WTC11 (cell line): ENCODE measurements around the gene KRT4. TPM values are rescaled to one million over a fixed set of nuclear protein-coding genes. Genes with fewer than 3 reads are reported as not detected.

Source experiments
- ATAC-seq: fragments of 200-7000 bp; cut with Tn5 transposase; 2 replicates; pipeline ENCODE4 v1.10.0; 2021; ENCODE audit warnings: mild to moderate bottlenecking, moderate library complexity
- CTCF ChIA-PET: fragments of 300-600 bp; sonication (Branson Sonifier 250); formaldehyde crosslinking; loops from one replicate; lab custom pipeline; 2021; ENCODE audit warnings: antibody characterized with exemption; lab: Charles Lee
- POLR2A ChIA-PET: fragments of 350-600 bp; sonication (Branson Sonifier 250); formaldehyde crosslinking; loops from one replicate; lab custom pipeline; 2021; ENCODE audit warnings: antibody characterized with exemption; lab: Charles Lee
- DNase-seq: peaks from one replicate; pipeline ENCODE4 v3.0.0; 2021; ENCODE audit warnings: low spot score
- H3K27ac Mint-ChIP-seq: 2 replicates; pipeline ENCODE4 v1.8.0; 2021; ENCODE audit warnings: mixed read lengths
- H3K27me3 Mint-ChIP-seq: 2 replicates; pipeline ENCODE4 v1.8.0; 2021; ENCODE audit warnings: low read depth, mild to moderate bottlenecking, moderate library complexity, mixed read lengths
- H3K36me3 Mint-ChIP-seq: 2 replicates; pipeline ENCODE4 v1.8.0; 2021; ENCODE audit warnings: mixed read lengths
- H3K4me1 Mint-ChIP-seq: 2 replicates; pipeline ENCODE4 v1.8.0; 2022; ENCODE audit warnings: mixed read lengths
- H3K4me3 Mint-ChIP-seq: 2 replicates; pipeline ENCODE4 v1.8.0; 2021; ENCODE audit warnings: mild to moderate bottlenecking, moderate library complexity, mixed read lengths
- H3K9me3 Mint-ChIP-seq: 2 replicates; pipeline ENCODE4 v1.8.0; 2021; ENCODE audit warnings: mixed read lengths
- AR ChIP-seq: fragments of 250-450 bp; sonication (Bioruptor Pico); IDR thresholded peaks from 2 replicates; pipeline ENCODE4 v1.9.0; 2021; ENCODE audit warnings: mild to moderate bottlenecking
- ATF2 ChIP-seq: sonication (generic); formaldehyde crosslinking; IDR thresholded peaks from 2 replicates; pipeline ENCODE4 v1.8.1; 2022; ENCODE audit warnings: low read depth, missing genetic modification reagents, borderline replicate concordance
- CDX4 ChIP-seq: fragments of 250-450 bp; sonication (Bioruptor Pico); IDR thresholded peaks from 2 replicates; pipeline ENCODE4 v1.9.0; 2021; ENCODE audit warnings: moderate library complexity, mild to moderate bottlenecking, inconsistent platforms, borderline replicate concordance
- E2F4 ChIP-seq: sonication (generic); formaldehyde crosslinking; IDR thresholded peaks from 2 replicates; pipeline ENCODE4 v1.8.1; 2022; ENCODE audit warnings: low read depth, mild to moderate bottlenecking, moderate library complexity, missing genetic modification reagents, borderline replicate concordance
- ERG ChIP-seq: fragments of 250-450 bp; sonication (Bioruptor Pico); IDR thresholded peaks from 2 replicates; pipeline ENCODE4 v1.8.0; 2021; ENCODE audit warnings: mild to moderate bottlenecking
- FOXJ3 ChIP-seq: sonication (generic); formaldehyde crosslinking; IDR thresholded peaks from 2 replicates; pipeline ENCODE4 v1.9.0; 2021; ENCODE audit warnings: missing genetic modification reagents, mild to moderate bottlenecking, borderline replicate concordance
- HMGA2 ChIP-seq: fragments of 250-450 bp; sonication (Bioruptor Pico); IDR thresholded peaks from 2 replicates; pipeline ENCODE4 v1.4.0; 2021; ENCODE audit warnings: mild to moderate bottlenecking, moderate library complexity
- JAZF1 ChIP-seq: fragments of 250-450 bp; sonication (Bioruptor Pico); IDR thresholded peaks from 2 replicates; pipeline ENCODE4 v1.9.0; 2021; ENCODE audit warnings: moderate library complexity, mild to moderate bottlenecking, inconsistent platforms
- KAT7 ChIP-seq: sonication (generic); formaldehyde crosslinking; IDR thresholded peaks from 2 replicates; pipeline ENCODE4 v1.8.1; 2023; ENCODE audit warnings: missing genetic modification reagents, mild to moderate bottlenecking, borderline replicate concordance
- MXD4 ChIP-seq: fragments of 250-450 bp; sonication (Bioruptor Pico); IDR thresholded peaks from 2 replicates; pipeline ENCODE4 v1.8.0; 2021; ENCODE audit warnings: mild to moderate bottlenecking, moderate library complexity, borderline replicate concordance
- NR3C1 ChIP-seq: sonication (generic); formaldehyde crosslinking; conservative IDR thresholded peaks from 2 replicates; pipeline ENCODE4 v1.8.1; 2023; ENCODE audit warnings: low read depth, mild to moderate bottlenecking, missing genetic modification reagents
- ZNF138 ChIP-seq: sonication (generic); formaldehyde crosslinking; conservative IDR thresholded peaks from 2 replicates; pipeline ENCODE4 v1.8.1; 2022; ENCODE audit warnings: mild to moderate bottlenecking, moderate library complexity, missing genetic modification reagents
- ZNF232 ChIP-seq: sonication (generic); formaldehyde crosslinking; IDR thresholded peaks from 2 replicates; pipeline ENCODE4 v1.8.0; 2022; ENCODE audit warnings: mild to moderate bottlenecking, missing genetic modification reagents
- ZNF532 ChIP-seq: fragments of 250-450 bp; sonication (Bioruptor Pico); IDR thresholded peaks from 2 replicates; pipeline ENCODE4 v1.9.0; 2021; ENCODE audit warnings: mild to moderate bottlenecking, borderline replicate concordance
- ZNF671 ChIP-seq: fragments of 250-450 bp; sonication (Bioruptor Pico); IDR thresholded peaks from 2 replicates; pipeline ENCODE4 v1.8.0; 2021; ENCODE audit warnings: mild to moderate bottlenecking
- total RNA-seq: library from RNA; stranded (reverse); gene quantifications from 3 replicates; pipeline ENCODE4 v1.2.3, GENCODE V29; 2021

The KRT4 gene
- total RNA-seq, 1 experiment from 2014 or later = not detected

- Mint-ChIP-seq H3K4me1 (no peaks in the 10 kb centered on the region), H3K27ac (peak overlapping the region; percentile 31; the same call in 1 of the 2 replicates), H3K27me3 (no peaks in the 10 kb centered on the region), H3K36me3 (no peaks in the 10 kb centered on the region), H3K9me3 (no peaks in the 10 kb centered on the region), H3K4me3 (no peak overlapping the region)
- ChIA-PET CTCF (interaction anchor here (1.3 to 1.7 kb wide), 3 partner anchors 15 to 59 kb away, joined by 3 to 6 read pairs (median 4); no protein-coding TSS in a partner anchor), POLR2A (no interaction called here)
- DNase-seq (no peak), ATAC-seq (no peak)
- TF ChIP-seq MXD4 (no peak), NR3C1 (no peak), E2F4 (CRISPR knock-in tag) (no peak)
Measured at GRCh38 chr12:52820521-52820920, 6.6 kb upstream of the KRT4 start.

GRCh38 chr12:52819731-52820510 is 6.0 kb upstream of the KRT4 start:
- TF ChIP-seq JAZF1 (CRISPR knock-in tag) (no peak), ATF2 (CRISPR knock-in tag) (no peak), ZNF138 (CRISPR knock-in tag) (no peak), AR (CRISPR knock-in tag) (no peak), ZNF232 (CRISPR knock-in tag) (no peak), ZNF532 (CRISPR knock-in tag) (no peak), HMGA2 (CRISPR knock-in tag) (no peak), ZNF671 (CRISPR knock-in tag) (no peak), CDX4 (CRISPR knock-in tag) (no peak), KAT7 (CRISPR knock-in tag) (no peak), FOXJ3 (CRISPR knock-in tag) (no peak), ERG (no peak)
- Mint-ChIP-seq H3K27ac (no peak overlapping the region), H3K36me3 (no peaks in the 10 kb centered on the region), H3K9me3 (no peaks in the 10 kb centered on the region), H3K27me3 (no peaks in the 10 kb centered on the region), H3K4me3 (no peak overlapping the region), H3K4me1 (no peaks in the 10 kb centered on the region)
- POLR2A ChIA-PET = no interaction called here
- CTCF ChIA-PET = interaction anchor here (1.3 to 1.7 kb wide), 3 partner anchors 14 to 60 kb away, joined by 3 to 6 read pairs (median 4); no protein-coding TSS in a partner anchor
- DNase-seq = no peak
- ATAC-seq = no peak
